Neural progenitor cell (in vitro differentiated cells): ENCODE measurements around the gene IGLL5. TPM values are rescaled to one million over a fixed set of nuclear protein-coding genes. Genes with fewer than 3 reads are reported as not detected.

ENCODE experiments used
- DNase-seq: peaks from one replicate; pipeline ENCODE4 v3.0.0-alpha.2; 2016; ENCODE audit warnings: low spot score
- H2AFZ ChIP-seq: fragments of 200-600 bp; sonication (generic); replicated peaks from 2 replicates; pipeline ENCODE4 v1.6.1; 2016; ENCODE audit warnings: antibody characterized with exemption
- H3F3A ChIP-seq: fragments of 200-600 bp; sonication (generic); 2 replicates; pipeline ENCODE4 v1.6.1; 2016; ENCODE audit warnings: antibody characterized with exemption, low read depth
- H3K27ac ChIP-seq: fragments of 200-600 bp; sonication (generic); 2 replicates; pipeline ENCODE4 v1.5.1; 2016; ENCODE audit warnings: mild to moderate bottlenecking
- H3K27me3 ChIP-seq: fragments of 200-600 bp; sonication (generic); 2 replicates; pipeline ENCODE4 v1.6.1; 2016; ENCODE audit warnings: mild to moderate bottlenecking, moderate library complexity
- H3K36me3 ChIP-seq: fragments of 200-600 bp; sonication (generic); 2 replicates; pipeline ENCODE4 v1.5.1; 2016
- H3K4me1 ChIP-seq: fragments of 200-600 bp; sonication (generic); 2 replicates; pipeline ENCODE4 v1.6.1; 2016; ENCODE audit warnings: mixed run types
- H3K4me2 ChIP-seq: fragments of 200-600 bp; sonication (generic); 2 replicates; pipeline ENCODE4 v1.6.1; 2016
- H3K4me3 ChIP-seq: fragments of 200-600 bp; sonication (generic); 2 replicates; pipeline ENCODE4 v1.5.1; 2016
- H3K79me2 ChIP-seq: fragments of 200-600 bp; sonication (generic); 2 replicates; pipeline ENCODE4 v1.6.1; 2016; ENCODE audit warnings: low read depth
- H3K9ac ChIP-seq: fragments of 200-600 bp; sonication (generic); 2 replicates; pipeline ENCODE4 v1.6.1; 2016
- H3K9me3 ChIP-seq: fragments of 200-600 bp; sonication (generic); 2 replicates; pipeline ENCODE4 v1.5.1; 2016; ENCODE audit warnings: low read depth
- H4K20me1 ChIP-seq: fragments of 200-600 bp; sonication (generic); 2 replicates; pipeline ENCODE4 v1.6.1; 2016; ENCODE audit warnings: low read depth
- H3K27ac Mint-ChIP-seq: 3 replicates; pipeline ENCODE4 v1.8.0; 2021; ENCODE audit warnings: mixed read lengths
- H3K27me3 Mint-ChIP-seq: 2 replicates; pipeline ENCODE4 v1.8.0; 2022; ENCODE audit warnings: low read depth, mild to moderate bottlenecking, inconsistent platforms, moderate library complexity, mixed read lengths; ENCODE audit not compliant: insufficient read depth
- H3K36me3 Mint-ChIP-seq: 3 replicates; pipeline ENCODE4 v1.8.0; 2021; ENCODE audit warnings: mixed read lengths
- H3K4me1 Mint-ChIP-seq: 3 replicates; pipeline ENCODE4 v1.8.0; 2021; ENCODE audit warnings: mixed read lengths
- H3K4me3 Mint-ChIP-seq: 3 replicates; pipeline ENCODE4 v1.8.0; 2021; ENCODE audit warnings: mild to moderate bottlenecking, moderate library complexity, mixed read lengths
- H3K9me3 Mint-ChIP-seq: 3 replicates; pipeline ENCODE4 v1.8.0; 2020; ENCODE audit warnings: mixed read lengths
- CTCF ChIP-seq: fragments of 200-600 bp; sonication (generic); IDR thresholded peaks from 2 replicates; pipeline ENCODE4 v1.5.1; 2017; ENCODE audit warnings: antibody characterized with exemption, mild to moderate bottlenecking
- EZH2 ChIP-seq: fragments of 200-600 bp; sonication (generic); IDR thresholded peaks from 2 replicates; pipeline ENCODE4 v1.6.1; 2017; ENCODE audit warnings: antibody characterized with exemption, mild to moderate bottlenecking, moderate library complexity
- EZH2phosphoT487 ChIP-seq: fragments of 200-600 bp; sonication (generic); IDR thresholded peaks from 2 replicates; pipeline ENCODE4 v1.6.1; 2017; ENCODE audit warnings: antibody characterized with exemption
- total RNA-seq: library from RNA; depleted of rRNA; stranded (reverse); fragments of >200 nt; gene quantifications from 2 replicates; pipeline ENCODE4 v1.2.3, GENCODE V29; 2015; ENCODE audit warnings: low replicate concordance

IGLL5 gene
- total RNA-seq, 1 donor from 2014 or later = not detected

- no peaks in the 10 kb centered on the region for H3K4me1 Mint-ChIP-seq
- H3K4me3 Mint-ChIP-seq = no peak overlapping the region
- no peaks in the 10 kb centered on the region for H3F3A ChIP-seq
- H3K27me3 Mint-ChIP-seq = peaks cover 10% of the 10 kb centered on the region
- H3K4me1 ChIP-seq = no peaks in the 10 kb centered on the region
- H3K36me3 ChIP-seq = no peaks in the 10 kb centered on the region
- H3K27me3 ChIP-seq = peaks cover 100% of the 10 kb centered on the region
- H3K9me3 ChIP-seq = no peaks in the 10 kb centered on the region
- no peak overlapping the region for H3K27ac ChIP-seq
- TF ChIP-seq CTCF (no peak), EZH2phosphoT487 (no peak), EZH2 (no peak)
- no peaks in the 10 kb centered on the region for H3K9me3 Mint-ChIP-seq
- H3K27ac Mint-ChIP-seq = peak overlapping the region; percentile 18
- H3K4me3 ChIP-seq = no peak overlapping the region
- DNase-seq = no peak
- no peak overlapping the region for H3K4me2 ChIP-seq
- H3K36me3 Mint-ChIP-seq = no peaks in the 10 kb centered on the region
- H2AFZ ChIP-seq = no peak overlapping the region
- H4K20me1 ChIP-seq = no peaks in the 10 kb centered on the region
- H3K79me2 ChIP-seq = no peaks in the 10 kb centered on the region
- no peak overlapping the region for H3K9ac ChIP-seq
Measured at GRCh38 chr22:22892096-22893052, 4.8 kb downstream of the IGLL5 start.

- Mint-ChIP-seq H3K27ac (peak overlapping the region; percentile 18), H3K4me1 (no peaks in the 10 kb centered on the region), H3K9me3 (no peaks in the 10 kb centered on the region), H3K4me3 (no peak overlapping the region), H3K36me3 (no peaks in the 10 kb centered on the region), H3K27me3 (peaks cover 12% of the 10 kb centered on the region)
- no peaks in the 10 kb centered on the region for H3K9me3 ChIP-seq
- no peaks in the 10 kb centered on the region for H3K79me2 ChIP-seq
- no peak overlapping the region for H3K4me2 ChIP-seq
- DNase-seq = no peak
- H3K27me3 ChIP-seq = peaks cover 100% of the 10 kb centered on the region
- H3K4me3 ChIP-seq = no peak overlapping the region
- H4K20me1 ChIP-seq = no peaks in the 10 kb centered on the region
- no peak for TF ChIP-seq EZH2
- TF ChIP-seq CTCF = no peak
- TF ChIP-seq EZH2phosphoT487 = no peak
- H3K4me1 ChIP-seq = no peaks in the 10 kb centered on the region
- no peaks in the 10 kb centered on the region for H3F3A ChIP-seq
- H3K27ac ChIP-seq = no peak overlapping the region
- no peak overlapping the region for H3K9ac ChIP-seq
- H3K36me3 ChIP-seq = no peaks in the 10 kb centered on the region
- no peak overlapping the region for H2AFZ ChIP-seq
Measured at GRCh38 chr22:22893077-22893805, 5.6 kb downstream of the IGLL5 start.

- H3K4me2 ChIP-seq = no peak overlapping the region
- H3K9ac ChIP-seq = no peak overlapping the region
- H3K4me3 Mint-ChIP-seq = no peak overlapping the region
- no peaks in the 10 kb centered on the region for H3K9me3 ChIP-seq
- no peaks in the 10 kb centered on the region for H3K36me3 ChIP-seq
- H3K9me3 Mint-ChIP-seq = no peaks in the 10 kb centered on the region
- H3K27me3 ChIP-seq = peaks cover 100% of the 10 kb centered on the region
- H3K4me3 ChIP-seq = no peak overlapping the region
- no peak overlapping the region for H3K27ac Mint-ChIP-seq
- H3K36me3 Mint-ChIP-seq = no peaks in the 10 kb centered on the region
- H4K20me1 ChIP-seq = no peaks in the 10 kb centered on the region
- H3K27ac ChIP-seq = no peak overlapping the region
- H3K4me1 Mint-ChIP-seq = no peaks in the 10 kb centered on the region
- no peaks in the 10 kb centered on the region for H3K79me2 ChIP-seq
- no peaks in the 10 kb centered on the region for H3K4me1 ChIP-seq
- DNase-seq = no peak
- H3F3A ChIP-seq = no peaks in the 10 kb centered on the region
- H3K27me3 Mint-ChIP-seq = peaks cover 10% of the 10 kb centered on the region
- H2AFZ ChIP-seq = no peak overlapping the region
- TF ChIP-seq EZH2phosphoT487 (no peak), EZH2 (no peak), CTCF (no peak)
Measured at GRCh38 chr22:22893891-22894739, 6.5 kb downstream of the IGLL5 start.
